KBM-7 (cell line): ENCODE results near the gene PTPN7.
"Not testable (repeated sequence)": the region's sequence is repeated elsewhere in the genome, so short reads cannot be mapped to it uniquely, and the experiment has no call there.

Source experiments
- DNase-seq: peaks from one replicate; pipeline ENCODE4 v3.0.0-alpha.2; 2015
- in situ Hi-C: fragments of 300-500 bp; cut with MboI; formaldehyde crosslinking; loops from 2 replicates; pipeline ENCODE4 v1.14.3; 2020; ENCODE audit warnings: low sequenced_read_pairs, low pct_unique_long_range_greater_than_20kb, mixed read lengths

Gene PTPN7

DNA sequence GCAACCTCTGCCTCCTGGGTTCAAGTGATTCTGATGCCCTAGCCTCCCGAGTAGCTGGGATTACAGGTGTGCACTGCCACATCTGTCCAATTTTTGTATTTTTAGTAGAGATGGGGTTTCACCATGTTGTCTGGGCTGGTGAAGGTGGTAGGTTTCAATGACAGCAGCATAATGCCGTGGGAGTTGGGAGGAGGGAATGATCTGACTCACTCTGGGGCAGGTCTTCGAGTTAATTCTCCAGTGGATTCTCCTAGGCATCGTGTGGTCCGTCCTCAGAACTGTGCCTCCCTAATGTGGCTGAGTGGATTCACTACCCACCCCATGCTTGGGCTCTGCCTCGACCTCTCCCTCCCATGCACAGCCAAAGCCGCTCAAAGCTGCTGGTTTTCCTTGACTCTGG lies 39.4 kb downstream of the PTPN7 start:
- no peak for DNase-seq
- in situ Hi-C loops: loop anchor here (10.0 to 25.0 kb wide), 2 partner anchors 106 to 234 kb away; partner anchors contain the start of genes ELF3 and SHISA4

DNA sequence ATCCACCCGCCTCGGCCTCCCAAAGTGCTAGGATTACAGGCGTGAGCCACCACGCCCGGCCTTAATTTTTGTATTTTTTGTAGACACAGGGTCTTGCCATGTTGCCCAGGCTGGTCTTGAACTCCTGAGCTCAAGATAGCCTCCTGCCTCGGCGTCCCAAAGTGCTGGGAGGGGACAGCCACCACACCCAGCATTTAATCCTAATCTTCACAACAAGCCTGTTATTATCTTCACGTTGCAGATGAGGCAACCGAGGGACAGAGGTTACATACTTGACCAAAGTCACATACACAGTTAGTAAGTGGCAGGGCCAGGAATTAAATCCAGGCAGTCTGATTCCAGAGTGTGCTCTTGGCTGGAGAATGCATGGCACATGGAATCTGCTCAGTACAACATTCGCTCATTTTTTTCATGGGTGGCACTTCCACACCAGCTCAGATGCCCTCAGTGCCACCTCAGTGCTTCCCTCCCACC lies 42.5 kb downstream of the PTPN7 start:
- in situ Hi-C loops: loop anchor here (25.0 kb wide), 1 partner anchor 231 kb away; the partner anchor contains the start of gene SHISA4
- DNase-seq: no peak

GRCh38 chr1:202116287-202116686 lies 44.1 kb downstream of the PTPN7 start:
- in situ Hi-C loops: loop anchor here (25.0 kb wide), 1 partner anchor 229 kb away; the partner anchor contains the start of gene SHISA4
- DNase-seq: no peak

GRCh38 chr1:202113690-202114300 lies 46.6 kb downstream of the PTPN7 start:
- in situ Hi-C loops: loop anchor here (25.0 kb wide), 1 partner anchor 226 kb away; the partner anchor contains the start of gene SHISA4
- DNase-seq: no peak

DNA sequence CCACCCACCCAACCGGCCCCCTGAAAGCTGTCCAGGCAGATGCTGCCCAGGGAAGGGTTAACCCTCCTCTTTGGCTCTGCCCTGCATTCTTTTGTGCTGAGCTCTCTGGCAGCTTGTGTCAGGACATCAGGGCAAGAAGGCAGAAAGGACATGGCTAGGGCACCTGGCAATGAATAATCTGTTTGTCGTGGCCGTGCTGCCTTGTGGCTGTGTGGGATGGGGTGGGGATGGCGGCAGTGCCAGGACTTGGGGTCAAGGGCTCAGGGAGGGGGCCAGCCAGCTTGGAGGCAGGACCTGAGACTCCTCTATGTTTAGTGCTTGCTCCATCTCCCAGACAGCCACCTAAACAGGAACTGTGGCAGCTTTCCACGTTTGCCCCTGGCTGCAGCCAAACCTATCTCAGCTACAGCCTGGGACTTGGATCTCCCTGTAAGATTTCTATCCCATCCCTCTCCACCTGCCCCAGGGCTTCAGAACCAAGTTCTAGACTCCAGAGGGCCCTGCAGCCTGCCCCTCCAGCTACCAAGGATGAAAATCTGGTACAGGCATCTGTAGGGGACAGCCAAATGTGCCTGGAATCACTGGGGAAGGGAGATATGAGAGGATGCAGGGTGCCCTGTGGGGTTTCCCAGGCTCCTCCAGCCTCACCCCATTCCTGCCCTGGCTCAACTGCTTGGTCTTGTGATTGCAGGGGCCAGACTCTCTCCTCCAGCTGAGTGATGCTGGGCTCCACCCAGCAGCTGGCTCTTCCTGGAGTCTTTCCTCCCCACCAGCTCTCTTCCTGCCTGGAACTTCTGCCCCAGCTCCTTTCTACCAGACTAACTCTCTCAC lies 47.3 kb downstream of the PTPN7 start:
- in situ Hi-C loops: loop anchor here (25.0 kb wide), 1 partner anchor 226 kb away; the partner anchor contains the start of gene SHISA4

GRCh38 chr1:202111589-202111988 lies 48.8 kb downstream of the PTPN7 start:
- in situ Hi-C loops: loop anchor here (25.0 kb wide), 1 partner anchor 224 kb away; the partner anchor contains the start of gene SHISA4
- not testable (repeated sequence) for DNase-seq

More for the DNA sequence above, 47.3 kb downstream of the PTPN7 start:
- DNase-seq: no peak

GRCh38 chr1:202110977-202111376 lies 49.4 kb downstream of the PTPN7 start:
- DNase-seq: no peak
- in situ Hi-C loops: loop anchor here (25.0 kb wide), 1 partner anchor 224 kb away; the partner anchor contains the start of gene SHISA4

GRCh38 chr1:202107801-202108731 lies 52.3 kb downstream of the PTPN7 start:
- DNase-seq: no peak
- in situ Hi-C loops: loop anchor here (25.0 kb wide), 1 partner anchor 221 kb away; the partner anchor contains the start of gene SHISA4

GRCh38 chr1:202107321-202107761 lies 53.1 kb downstream of the PTPN7 start:
- DNase-seq: no peak
- in situ Hi-C loops: loop anchor here (25.0 kb wide), 1 partner anchor 220 kb away; the partner anchor contains the start of gene SHISA4

- no peak for DNase-seq
- in situ Hi-C loops: loop anchor here (25.0 kb wide), 1 partner anchor 219 kb away; the partner anchor contains the start of gene SHISA4
Measured at GRCh38 chr1:202106340-202107254, 53.8 kb downstream of the PTPN7 start.

- DNase-seq: no peak
- in situ Hi-C loops: loop anchor here (25.0 kb wide), 1 partner anchor 218 kb away; the partner anchor contains the start of gene SHISA4
Measured at GRCh38 chr1:202105571-202106339, 54.6 kb downstream of the PTPN7 start.

DNA sequence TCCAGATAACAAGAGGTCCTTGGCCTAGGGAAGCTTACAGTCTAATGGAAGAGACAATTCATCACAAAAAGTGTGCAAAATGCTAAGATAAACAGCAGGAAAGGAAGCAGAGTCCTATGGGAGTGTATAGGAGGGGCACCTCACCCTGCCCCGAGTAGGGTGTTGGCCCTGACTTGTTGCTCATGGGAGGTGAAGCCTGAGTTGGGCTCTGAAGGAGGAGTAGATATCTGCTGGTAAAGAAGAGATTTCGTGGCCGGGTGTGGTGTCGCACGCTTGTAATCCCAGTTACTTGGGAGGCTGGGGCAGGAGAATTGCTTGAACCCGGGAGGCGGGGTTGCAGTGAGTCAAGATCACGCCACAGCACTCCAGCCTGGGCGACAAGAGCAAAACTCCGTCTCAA lies 56.3 kb downstream of the PTPN7 start:
- in situ Hi-C loops: loop anchor here (25.0 kb wide), 1 partner anchor 217 kb away; the partner anchor contains the start of gene SHISA4

DNA sequence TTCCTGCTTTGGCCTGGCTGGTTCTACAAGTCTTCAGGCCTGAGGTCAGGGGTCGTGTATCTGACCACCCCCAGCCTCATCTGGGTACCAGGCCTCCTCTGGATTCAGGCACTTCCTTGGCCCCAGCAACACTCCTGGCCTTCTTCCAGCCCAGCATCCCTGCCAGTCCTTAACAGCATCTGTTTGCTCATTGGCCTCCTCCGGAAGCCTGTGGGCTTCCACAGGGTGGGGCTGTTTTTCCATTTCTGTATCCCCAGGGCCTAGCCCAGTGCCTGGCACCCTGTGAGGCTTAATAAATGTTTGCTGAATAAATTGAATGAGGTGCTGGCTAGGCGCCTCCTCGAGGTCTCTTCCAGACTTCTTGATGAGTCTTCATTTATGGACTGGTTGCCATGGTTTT lies 59.2 kb downstream of the PTPN7 start:
- in situ Hi-C loops: loop anchor here (25.0 kb wide), 1 partner anchor 214 kb away; the partner anchor contains the start of gene SHISA4
- DNase-seq: no peak

More for the DNA sequence above, 56.3 kb downstream of the PTPN7 start:
- no peak for DNase-seq
